K562 (cell line): ENCODE measurements around the gene GPNMB. TPM values are rescaled to one million over a fixed set of nuclear protein-coding genes. Genes with fewer than 3 reads are reported as not detected.
A peak's percentile ranks its signal among the peaks of the same experiment; 100 is the strongest.

Experiments used
- ARID1B ChIP-seq: fragments of 450-650 bp; IDR thresholded peaks from 2 replicates; pipeline ENCODE4 v1.6.1; 2016; ENCODE audit warnings: antibody characterized with exemption, mild to moderate bottlenecking, inconsistent platforms
- ATF1 ChIP-seq, 2 experiments: fragments of 450-650 bp in 1 of 2; IDR thresholded peaks; 2 replicates each; pipeline ENCODE4 v1.6.1; 2016; ENCODE audit warnings: missing compliant biosample characterization in 1 of 2, missing genetic modification characterization in 1 of 2
- C11orf30 ChIP-seq: fragments of 450-650 bp; IDR thresholded peaks from 2 replicates; pipeline ENCODE4 v1.6.1; 2016; ENCODE audit warnings: low read depth, mild to moderate bottlenecking
- CBFA2T2 ChIP-seq: fragments of 450-650 bp; conservative IDR thresholded peaks from 2 replicates; pipeline ENCODE4 v1.6.1; 2017; ENCODE audit warnings: mild to moderate bottlenecking
- ERF ChIP-seq: fragments of 450-650 bp; formaldehyde crosslinking; IDR thresholded peaks from 2 replicates; pipeline ENCODE4 v1.4.0; 2020; ENCODE audit warnings: mild to moderate bottlenecking, mixed read lengths
- ESRRA ChIP-seq: fragments of 450-650 bp; IDR thresholded peaks from 2 replicates; pipeline ENCODE4 v1.6.1; 2014; ENCODE audit warnings: low read depth, mild to moderate bottlenecking, moderate library complexity, borderline replicate concordance
- MTA2 ChIP-seq: fragments of 450-650 bp; IDR thresholded peaks from 2 replicates; pipeline ENCODE4 v1.6.1; 2016; ENCODE audit warnings: low read depth
- MYC ChIP-seq, 2 experiments: fragments of 250-450 bp in 1 of 2; sonication (Bioruptor Pico) in 1 of 2; IDR thresholded peaks; 2 replicates each; pipeline versions ENCODE4 v1.5.1 to v1.6.1; 2012 to 2021; ENCODE audit warnings: low read depth in 2 of 2, borderline replicate concordance in 1 of 2, improper control_type of control experiment in 1 of 2, low read length in 1 of 2, mild to moderate bottlenecking in 1 of 2, moderate library complexity in 1 of 2
- NCOR1 ChIP-seq: fragments of 450-650 bp; IDR thresholded peaks from 2 replicates; pipeline ENCODE4 v1.6.1; 2016; ENCODE audit warnings: mild to moderate bottlenecking, moderate library complexity
- NFIC ChIP-seq: fragments of 450-650 bp; IDR thresholded peaks from 2 replicates; pipeline ENCODE4 v1.6.1; 2017; ENCODE audit warnings: mild to moderate bottlenecking, inconsistent platforms
- SOX6 ChIP-seq: fragments of 450-650 bp; IDR thresholded peaks from 2 replicates; pipeline ENCODE4 v1.6.1; 2014; ENCODE audit warnings: mild to moderate bottlenecking
- TAL1 ChIP-seq: fragments of 450-650 bp; IDR thresholded peaks from 2 replicates; pipeline ENCODE4 v1.6.1; 2016; ENCODE audit warnings: mild to moderate bottlenecking
- TBL1XR1 ChIP-seq, 2 experiments: IDR thresholded peaks; 2 replicates each; pipeline ENCODE4 v1.6.1; 2012; ENCODE audit warnings: improper control_type of control experiment in 2 of 2, low read length in 2 of 2, mild to moderate bottlenecking in 1 of 2
- TCF3 ChIP-seq: sonication (generic); formaldehyde crosslinking; IDR thresholded peaks from 2 replicates; pipeline ENCODE4 v1.4.0; 2020; ENCODE audit warnings: mild to moderate bottlenecking, missing genetic modification reagents
- TRIM24 ChIP-seq, 2 experiments: fragments of 450-650 bp; IDR thresholded peaks; 2 replicates each; pipeline ENCODE4 v1.6.1; 2016
- ZNF347 ChIP-seq: fragments of 450-650 bp; formaldehyde crosslinking; IDR thresholded peaks from 2 replicates; pipeline ENCODE4 v1.4.0; 2020; ENCODE audit warnings: low read depth, mild to moderate bottlenecking, moderate library complexity
- polyA plus RNA-seq, 8 experiments: library from polyadenylated mRNA; depleted of rRNA in 4 of 8; stranded (reverse) in 5 of 8; unstranded in 3 of 8; fragments of >200 nt; fragmentation: Nextera tagmentation in 2 of 8; fragmentation: Illumina TruSeq in 1 of 8; extraction: Ambion mirVana in 2 of 8; extraction: Trizol in 1 of 8; gene quantifications; 2 replicates each; pipeline versions ENCODE4 v1.2.1 to v1.2.3, GENCODE V29; 2011 to 2014; ENCODE audit warnings: inconsistent platforms in 1 of 8, missing spikeins in 1 of 8
- total RNA-seq, 7 experiments: library from RNA; depleted of rRNA in 6 of 7; stranded (reverse); fragments of >200 nt in 6 of 7; fragmentation: Illumina TruSeq in 2 of 7; extraction: Trizol in 2 of 7; gene quantifications; 2 replicates each; pipeline versions ENCODE4 v1.2.1 to v1.2.3, GENCODE V29; 2011 to 2021; ENCODE audit warnings: low replicate concordance in 1 of 7
- TF ChIP-seq, protein P1 (sequence below), 2 experiments: fragments of 450-650 bp; conservative IDR thresholded peaks; 2 replicates each; pipeline ENCODE4 v1.6.1; 2017; ENCODE audit warnings: mild to moderate bottlenecking in 2 of 2, moderate library complexity in 2 of 2
- TF ChIP-seq, protein P2 (sequence below), 2 experiments: fragments of 450-650 bp in 1 of 2; sonication (generic) in 1 of 2; formaldehyde crosslinking; conservative IDR thresholded peaks; 2 replicates each; pipeline versions ENCODE4 v1.4.0 to v1.8.1; 2020 to 2022; ENCODE audit warnings: mild to moderate bottlenecking in 1 of 2, missing genetic modification reagents in 1 of 2
- TF ChIP-seq, protein P3 (sequence below): sonication (generic); formaldehyde crosslinking; IDR thresholded peaks from 2 replicates; pipeline ENCODE4 v1.8.0; 2022; ENCODE audit warnings: missing genetic modification reagents, mild to moderate bottlenecking, borderline replicate concordance

GPNMB gene
- total and polyA plus RNA-seq, 9 of the 15 experiments (the other 6 are each of a cell fraction or from before 2014, with no cell fraction given), result 0.15 to 0.72 (median 0.33) TPM

DNA sequence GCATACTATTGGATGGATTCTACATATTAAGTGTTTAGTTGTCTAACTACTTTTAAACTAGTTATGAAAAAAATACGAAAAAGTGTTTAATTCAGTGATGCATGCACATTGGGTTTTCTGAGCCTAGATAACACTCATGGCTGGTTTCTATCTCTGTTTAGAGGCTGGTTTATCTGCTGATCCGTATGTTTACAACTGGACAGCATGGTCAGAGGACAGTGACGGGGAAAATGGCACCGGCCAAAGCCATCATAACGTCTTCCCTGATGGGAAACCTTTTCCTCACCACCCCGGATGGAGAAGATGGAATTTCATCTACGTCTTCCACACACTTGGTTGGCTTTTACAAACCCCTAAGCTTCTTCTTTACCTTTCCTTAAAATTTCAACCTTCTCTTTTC is 10.2 kb downstream of the GPNMB start (continued):
- TF ChIP-seq MYC (IDR thresholded peaks at IDR 0.05; ENCODE audit: low read depth, low read length) (peak; percentile 62), MYC (CRISPR knock-in tag; IDR thresholded peaks at IDR 0.05; ENCODE audit: borderline replicate concordance, low read depth) (no peak), ZNF347 (CRISPR knock-in tag) (no peak), TCF3 (CRISPR knock-in tag) (peak; percentile 60), TBL1XR1 (IDR thresholded peaks at IDR 0.05; ENCODE audit: low read length in 2 of 2) (0 out of 4 replicates have a peak, but pooled peaks of 1 of the 2 experiments have one; percentile 20), SOX6 (0 out of 2 replicates have a peak, but pooled peaks have one; percentile 23), ESRRA (no peak), CBFA2T2 (peak; percentile 64), NFIC (0 out of 2 replicates have a peak, but pooled peaks have one; percentile 16), ARID1B (peak; percentile 80), NCOR1 (peak; percentile 60), ERF (CRISPR knock-in tag) (no peak), C11orf30 (0 out of 2 replicates have a peak, but pooled peaks have one; percentile 5), TRIM24 (IDR thresholded peaks at IDR 0.05) (0 out of 4 replicates have a peak, but pooled peaks of 1 of the 2 experiments have one; percentile 12), TAL1 (peak; percentile 75), ATF1 (CRISPR knock-in tag; IDR thresholded peaks at IDR 0.05) (no peak), ATF1 (tag; IDR thresholded peaks at IDR 0.05) (0 out of 2 replicates have a peak, but pooled peaks have one; percentile 17), MTA2 (peak; percentile 47; the same call in 1 of the 2 replicates)
- TF ChIP-seq, protein P1, sequence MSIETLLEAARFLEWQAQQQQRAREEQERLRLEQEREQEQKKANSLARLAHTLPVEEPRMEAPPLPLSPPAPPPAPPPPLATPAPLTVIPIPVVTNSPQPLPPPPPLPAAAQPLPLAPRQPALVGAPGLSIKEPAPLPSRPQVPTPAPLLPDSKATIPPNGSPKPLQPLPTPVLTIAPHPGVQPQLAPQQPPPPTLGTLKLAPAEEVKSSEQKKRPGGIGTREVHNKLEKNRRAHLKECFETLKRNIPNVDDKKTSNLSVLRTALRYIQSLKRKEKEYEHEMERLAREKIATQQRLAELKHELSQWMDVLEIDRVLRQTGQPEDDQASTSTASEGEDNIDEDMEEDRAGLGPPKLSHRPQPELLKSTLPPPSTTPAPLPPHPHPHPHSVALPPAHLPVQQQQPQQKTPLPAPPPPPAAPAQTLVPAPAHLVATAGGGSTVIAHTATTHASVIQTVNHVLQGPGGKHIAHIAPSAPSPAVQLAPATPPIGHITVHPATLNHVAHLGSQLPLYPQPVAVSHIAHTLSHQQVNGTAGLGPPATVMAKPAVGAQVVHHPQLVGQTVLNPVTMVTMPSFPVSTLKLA (conservative IDR thresholded peaks at IDR 0.05), result peak; percentile 30 to 59; a peak in 2 of 4 replicates
- TF ChIP-seq, protein P2, sequence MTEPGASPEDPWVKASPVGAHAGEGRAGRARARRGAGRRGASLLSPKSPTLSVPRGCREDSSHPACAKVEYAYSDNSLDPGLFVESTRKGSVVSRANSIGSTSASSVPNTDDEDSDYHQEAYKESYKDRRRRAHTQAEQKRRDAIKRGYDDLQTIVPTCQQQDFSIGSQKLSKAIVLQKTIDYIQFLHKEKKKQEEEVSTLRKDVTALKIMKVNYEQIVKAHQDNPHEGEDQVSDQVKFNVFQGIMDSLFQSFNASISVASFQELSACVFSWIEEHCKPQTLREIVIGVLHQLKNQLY (CRISPR knock-in tag; conservative IDR thresholded peaks at IDR 0.05), result no peak
- TF ChIP-seq, protein P3, sequence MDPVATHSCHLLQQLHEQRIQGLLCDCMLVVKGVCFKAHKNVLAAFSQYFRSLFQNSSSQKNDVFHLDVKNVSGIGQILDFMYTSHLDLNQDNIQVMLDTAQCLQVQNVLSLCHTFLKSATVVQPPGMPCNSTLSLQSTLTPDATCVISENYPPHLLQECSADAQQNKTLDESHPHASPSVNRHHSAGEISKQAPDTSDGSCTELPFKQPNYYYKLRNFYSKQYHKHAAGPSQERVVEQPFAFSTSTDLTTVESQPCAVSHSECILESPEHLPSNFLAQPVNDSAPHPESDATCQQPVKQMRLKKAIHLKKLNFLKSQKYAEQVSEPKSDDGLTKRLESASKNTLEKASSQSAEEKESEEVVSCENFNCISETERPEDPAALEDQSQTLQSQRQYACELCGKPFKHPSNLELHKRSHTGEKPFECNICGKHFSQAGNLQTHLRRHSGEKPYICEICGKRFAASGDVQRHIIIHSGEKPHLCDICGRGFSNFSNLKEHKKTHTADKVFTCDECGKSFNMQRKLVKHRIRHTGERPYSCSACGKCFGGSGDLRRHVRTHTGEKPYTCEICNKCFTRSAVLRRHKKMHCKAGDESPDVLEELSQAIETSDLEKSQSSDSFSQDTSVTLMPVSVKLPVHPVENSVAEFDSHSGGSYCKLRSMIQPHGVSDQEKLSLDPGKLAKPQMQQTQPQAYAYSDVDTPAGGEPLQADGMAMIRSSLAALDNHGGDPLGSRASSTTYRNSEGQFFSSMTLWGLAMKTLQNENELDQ, result no peak
- TF ChIP-seq, all 486 proteins: peak for 30
